ENCODE measurements around the gene HSPA12B.

GRCh38 chr20:3696745-3697587 is 35.5 kb upstream of the HSPA12B start:
- TF ChIP-seq CTCF (IDR thresholded peaks at IDR 0.05): no peak
- TF ChIP-seq TAF1 (IDR thresholded peaks at IDR 0.05; ENCODE audit: borderline replicate concordance, low read depth, low read length): no peak
- no peak for TF ChIP-seq RAD21 (IDR thresholded peaks at IDR 0.05; ENCODE audit: low read length)
- no peak for TF ChIP-seq USF2 (IDR thresholded peaks at IDR 0.05; ENCODE audit: borderline replicate concordance, low read depth, low read length)
- no peak for TF ChIP-seq POLR2AphosphoS5 (IDR thresholded peaks at IDR 0.05; ENCODE audit: low read depth, low read length)
- no peak for TF ChIP-seq EZH2phosphoT487 (IDR thresholded peaks at IDR 0.05; ENCODE audit: borderline replicate concordance, low read depth)
- TF ChIP-seq REST (IDR thresholded peaks at IDR 0.05; ENCODE audit: low read depth, low read length): no peak
